Measurements from ENCODE around the gene RSPO1. TPM values are rescaled to one million over a fixed set of nuclear protein-coding genes. Genes with fewer than 3 reads are reported as not detected.
A peak's percentile ranks its signal among the peaks of the same experiment; 100 is the strongest.

RSPO1 gene
- polyA plus RNA-seq, 1 experiment = not detected

DNA sequence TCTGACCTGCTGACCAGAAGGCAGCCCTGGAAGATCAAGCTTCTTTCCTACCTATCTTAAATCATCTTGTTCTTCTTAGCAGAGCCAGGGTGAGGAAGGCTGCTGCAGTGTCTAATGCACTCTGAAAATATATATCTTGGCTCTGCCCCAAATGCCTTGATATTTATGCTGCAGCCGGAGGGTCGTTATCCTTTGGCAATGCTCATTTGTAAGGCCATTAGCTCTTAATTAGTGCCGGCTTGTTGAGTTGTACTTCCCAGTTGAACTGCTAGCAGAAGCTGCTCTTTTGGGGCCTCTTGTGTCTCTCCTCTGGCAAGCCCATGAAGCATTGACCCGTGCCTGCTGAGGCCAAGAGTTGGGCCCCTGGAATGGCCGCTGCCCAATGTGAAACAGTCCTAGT is 34.8 kb downstream of the RSPO1 start:
- TF ChIP-seq, protein P1, sequence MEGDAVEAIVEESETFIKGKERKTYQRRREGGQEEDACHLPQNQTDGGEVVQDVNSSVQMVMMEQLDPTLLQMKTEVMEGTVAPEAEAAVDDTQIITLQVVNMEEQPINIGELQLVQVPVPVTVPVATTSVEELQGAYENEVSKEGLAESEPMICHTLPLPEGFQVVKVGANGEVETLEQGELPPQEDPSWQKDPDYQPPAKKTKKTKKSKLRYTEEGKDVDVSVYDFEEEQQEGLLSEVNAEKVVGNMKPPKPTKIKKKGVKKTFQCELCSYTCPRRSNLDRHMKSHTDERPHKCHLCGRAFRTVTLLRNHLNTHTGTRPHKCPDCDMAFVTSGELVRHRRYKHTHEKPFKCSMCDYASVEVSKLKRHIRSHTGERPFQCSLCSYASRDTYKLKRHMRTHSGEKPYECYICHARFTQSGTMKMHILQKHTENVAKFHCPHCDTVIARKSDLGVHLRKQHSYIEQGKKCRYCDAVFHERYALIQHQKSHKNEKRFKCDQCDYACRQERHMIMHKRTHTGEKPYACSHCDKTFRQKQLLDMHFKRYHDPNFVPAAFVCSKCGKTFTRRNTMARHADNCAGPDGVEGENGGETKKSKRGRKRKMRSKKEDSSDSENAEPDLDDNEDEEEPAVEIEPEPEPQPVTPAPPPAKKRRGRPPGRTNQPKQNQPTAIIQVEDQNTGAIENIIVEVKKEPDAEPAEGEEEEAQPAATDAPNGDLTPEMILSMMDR (IDR thresholded peaks at IDR 0.05; ENCODE audit: low read depth, low read length) = no peak
- CTCF ChIA-PET = interaction anchor here (0.7 to 13.1 kb wide), 3 partner anchors 23 to 251 kb away, joined by 3 to 378 read pairs (median 7); no protein-coding TSS in a partner anchor
- Histone ChIP-seq H3K4me3 (ENCODE audit: low read depth, low read length) (no peak overlapping the region), H3K9me3 (ENCODE audit: control insufficient read depth, insufficient read depth, low read length) (no peaks in the 10 kb centered on the region), H3K27ac (ENCODE audit: low read depth, low read length) (no peak overlapping the region), H3K27me3 (ENCODE audit: control insufficient read depth, insufficient read depth, low read length) (peaks cover 22% of the 10 kb centered on the region)
- no peak for DNase-seq (ENCODE audit: low read depth, low spot score)
- POLR2A ChIA-PET = no interaction called here

GRCh38 chr1:37596182-37596667 is 38.5 kb downstream of the RSPO1 start:
- H3K9me3 ChIP-seq (ENCODE audit: control insufficient read depth, insufficient read depth, low read length) = no peaks in the 10 kb centered on the region
- POLR2A ChIA-PET = interaction anchor here (0.7 to 1.4 kb wide), 5 partner anchors 10 to 95 kb away, joined by 3 to 5 read pairs (median 4); partner anchors contain the start of gene MEAF6
- peak overlapping the region; percentile 66 for H3K4me3 ChIP-seq (ENCODE audit: low read depth, low read length)
- peaks cover 14% of the 10 kb centered on the region for H3K27me3 ChIP-seq (ENCODE audit: control insufficient read depth, insufficient read depth, low read length)
- DNase-seq (ENCODE audit: low read depth, low spot score) = no peak
- CTCF ChIA-PET = interaction anchor here (0.6 to 1.8 kb wide), 4 partner anchors 82 to 96 kb away, joined by 4 to 17 read pairs (median 4); partner anchors contain the start of gene MEAF6
- TF ChIP-seq, protein P1 (IDR thresholded peaks at IDR 0.05; ENCODE audit: low read depth, low read length) = no peak
- no peak overlapping the region for H3K27ac ChIP-seq (ENCODE audit: low read depth, low read length)

DNA sequence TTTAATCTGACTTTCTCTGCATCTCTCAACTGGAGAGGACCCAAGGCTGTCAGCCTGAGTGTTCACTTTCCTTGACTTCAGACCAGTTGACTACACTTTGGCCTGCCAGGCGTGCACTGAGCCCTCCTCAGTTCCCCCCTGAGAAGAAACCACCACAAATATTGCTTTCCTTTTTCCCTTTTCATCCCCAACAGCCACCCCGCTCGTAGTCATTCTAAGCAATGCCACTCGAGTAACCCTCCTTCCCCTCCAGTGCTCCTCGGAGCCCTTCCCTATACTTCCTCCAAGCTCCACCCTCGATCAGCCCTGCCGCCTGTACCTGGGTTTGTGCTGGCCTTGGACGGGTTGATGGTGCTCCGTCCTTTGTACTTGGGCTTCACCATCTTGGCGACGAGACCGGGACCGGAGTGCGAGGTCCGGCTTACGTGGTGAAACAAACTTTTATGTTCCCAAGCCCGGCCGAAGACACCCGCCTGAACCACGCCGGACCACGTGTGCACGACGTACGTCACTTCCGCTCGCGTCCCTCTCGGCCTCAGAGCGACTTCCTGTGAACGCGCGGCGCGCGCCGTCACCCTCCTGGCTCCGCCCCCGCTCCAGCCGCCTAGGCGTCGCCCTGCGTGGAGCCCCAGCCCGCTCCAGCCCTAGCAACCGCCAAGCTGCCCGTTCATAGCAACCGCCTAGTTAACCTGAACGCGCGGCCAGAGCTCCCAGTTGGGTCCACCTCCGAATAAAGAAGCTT is 39.1 kb downstream of the RSPO1 start, which contains the start of gene GNL2:
Gene GNL2, minus strand, starts transcription at position 498 of the 742 bp plus-strand sequence. Its CDS starts 115 bp downstream, at position 383.
- TF ChIP-seq, protein P1 (IDR thresholded peaks at IDR 0.05; ENCODE audit: low read depth, low read length) = no peak

DNA sequence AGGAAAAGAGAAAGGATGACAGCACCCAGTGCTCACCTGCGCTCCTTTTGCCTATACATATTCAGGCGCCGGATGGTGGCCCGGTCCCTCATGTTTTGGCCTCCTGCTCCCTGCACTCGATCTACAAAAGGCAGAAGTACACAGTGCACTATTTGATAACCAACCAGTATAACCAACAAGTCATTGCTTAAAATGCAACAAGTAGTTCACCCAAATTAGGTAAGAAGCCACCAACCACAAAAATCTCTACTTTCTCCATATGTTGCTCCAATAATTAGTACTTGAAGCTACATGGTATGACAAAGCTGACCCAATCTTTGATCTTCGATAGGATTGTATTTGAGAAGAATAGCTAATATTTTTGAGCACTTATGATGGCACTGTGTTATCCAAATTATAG is 41.0 kb downstream of the RSPO1 start:
- H3K27me3 ChIP-seq (ENCODE audit: control insufficient read depth, insufficient read depth, low read length) = peaks cover 2% of the 10 kb centered on the region
- H3K27ac ChIP-seq (ENCODE audit: low read depth, low read length) = no peak overlapping the region
- CTCF ChIA-PET = interaction anchor here (0.7 to 1.3 kb wide), 3 partner anchors 9 to 1078 kb away, joined by 3 to 13 read pairs (median 3); no protein-coding TSS in a partner anchor
- TF ChIP-seq, protein P1 (IDR thresholded peaks at IDR 0.05; ENCODE audit: low read depth, low read length) = no peak
- no peak for DNase-seq (ENCODE audit: low read depth, low spot score)
- POLR2A ChIA-PET = no interaction called here
- H3K9me3 ChIP-seq (ENCODE audit: control insufficient read depth, insufficient read depth, low read length) = no peaks in the 10 kb centered on the region
- H3K4me3 ChIP-seq (ENCODE audit: low read depth, low read length) = no peak overlapping the region

More for the DNA sequence above, 39.1 kb downstream of the RSPO1 start, which contains the start of gene GNL2:
- H3K4me3 ChIP-seq (ENCODE audit: low read depth, low read length) = peak within 1 kb of the TSS; percentile 98
- DNase-seq (ENCODE audit: low read depth, low spot score) = peak; percentile 85
- H3K27me3 ChIP-seq (ENCODE audit: control insufficient read depth, insufficient read depth, low read length) = peaks cover 7% of the 10 kb centered on the region
- peak within 1 kb of the TSS; percentile 73 for H3K27ac ChIP-seq (ENCODE audit: low read depth, low read length)
- POLR2A ChIA-PET = interaction anchor here (0.6 to 1.4 kb wide), 6 partner anchors 9 to 96 kb away, joined by 3 to 5 read pairs (median 4); partner anchors contain the start of gene MEAF6
- no peaks in the 10 kb centered on the region for H3K9me3 ChIP-seq (ENCODE audit: control insufficient read depth, insufficient read depth, low read length)
- CTCF ChIA-PET = interaction anchor here (0.6 to 1.8 kb wide), 4 partner anchors 81 to 96 kb away, joined by 4 to 17 read pairs (median 4); partner anchors contain the start of gene MEAF6

Data from AG04450 (cell line).